Heart left ventricle (tissue), 16 donors: Measurements from ENCODE around the gene ROR1. TPM values are rescaled to one million over a fixed set of nuclear protein-coding genes. Genes with fewer than 3 reads are reported as not detected.

ENCODE experiments used
- ATAC-seq, 4 donors: fragments of 200-7000 bp; cut with Tn5 transposase; one replicate each; pipeline ENCODE4 v1.9.1; 2020 to 2022; ENCODE audit warnings: moderate library complexity in 4 of 4, mild to moderate bottlenecking in 3 of 4, moderate number of reproducible peaks in 1 of 4
- DNase-seq, 5 donors: peaks; one replicate each; pipeline ENCODE4 v3.0.0-alpha.2; 2020
- H3K27ac ChIP-seq, 12 donors: fragments of 200-600 bp; sonication (generic) in 4 of 12; one replicate each; pipeline versions ENCODE4 v1.5.0 to v1.8.0; 2016 to 2022; ENCODE audit warnings: mild to moderate bottlenecking in 2 of 12
- H3K27me3 ChIP-seq, 9 donors: fragments of 200-600 bp; sonication (generic) in 2 of 9; one replicate each; pipeline versions ENCODE4 v1.5.1 to v1.8.0; 2016 to 2022; ENCODE audit warnings: mild to moderate bottlenecking in 3 of 9
- H3K36me3 ChIP-seq, 9 donors: fragments of 200-600 bp; sonication (generic) in 2 of 9; one replicate each; pipeline versions ENCODE4 v1.5.0 to v1.8.0; 2018 to 2022; ENCODE audit warnings: mild to moderate bottlenecking in 2 of 9
- H3K4me1 ChIP-seq, 12 donors: fragments of 200-600 bp; sonication (generic) in 4 of 12; one replicate each; pipeline versions ENCODE4 v1.5.0 to v1.8.0; 2016 to 2022; ENCODE audit warnings: mild to moderate bottlenecking in 3 of 12
- H3K4me3 ChIP-seq, 12 donors: fragments of 200-600 bp; sonication (generic) in 4 of 12; one replicate each; pipeline versions ENCODE4 v1.5.0 to v1.8.0; 2017 to 2022; ENCODE audit warnings: mild to moderate bottlenecking in 9 of 12, moderate library complexity in 4 of 12
- H3K9me3 ChIP-seq, 12 donors: fragments of 200-600 bp; sonication (generic) in 4 of 12; one replicate each; pipeline versions ENCODE4 v1.5.0 to v1.8.0; 2016 to 2022; ENCODE audit warnings: mild to moderate bottlenecking in 1 of 12
- CTCF ChIP-seq, 12 donors: fragments of 200-600 bp; sonication (generic) in 4 of 12; IDR thresholded peaks; one replicate each; pipeline versions ENCODE4 v1.5.0 to v1.8.0; 2018 to 2022; ENCODE audit warnings: antibody characterized with exemption in 12 of 12, mild to moderate bottlenecking in 5 of 12
- POLR2A ChIP-seq, 2 donors: fragments of 450-650 bp; IDR thresholded peaks; one replicate each; pipeline ENCODE4 v1.6.1; 2017; ENCODE audit warnings: antibody characterized with exemption in 2 of 2, mild to moderate bottlenecking in 2 of 2, moderate library complexity in 2 of 2
- WGBS, 4 donors: extraction: QIAGEN DNeasy Blood & Tissue Kit in 2 of 4; methylation state at CpG; one replicate each; pipeline versions ENCODE4 v1.1.5 to v1.1.7; 2013 to 2018; 5-methylcytosine and 5-hydroxymethylcytosine counted together
- intact Hi-C, 10 donors: fragments of 100-400 bp; cut with DNase I; formaldehyde crosslinking; loops; one replicate each; pipeline versions ENCODE4 v1.11.1 to v1.14.2; 2022
- long read RNA-seq, 3 donors: library from polyadenylated mRNA; unstranded; transcript quantifications; one replicate each; pipeline ENCODE4 v2.0.0, GENCODE V29; 2020 to 2021
- polyA plus RNA-seq, 2 donors: library from polyadenylated mRNA; stranded (reverse); fragments of 200-250 nt; gene quantifications; one replicate each; pipeline ENCODE4 v1.2.3, GENCODE V29; 2013
- total RNA-seq, 9 donors: library from RNA; depleted of rRNA in 2 of 9; stranded (reverse); fragments of >200 nt in 2 of 9; fragmentation: NEBNext Ultra II Directional in 3 of 9; extraction: Animal tissue kit (Norgen Biotek cat#: 25700) in 3 of 9; gene quantifications; one replicate each; pipeline versions ENCODE4 v1.1.0 to v1.2.4, GENCODE V29; 2016 to 2023
- donor health status: ischemic (EF 13 %, LVEDD 7.1; RV severe dilation, severe dysfunction).
- donor health status: healthy with polysubstance abuse.
- donor health status: DM: no; HTN: yes; CAD: no.
- donor health status: DM: no; HTN: no; CAD: no.
- donor health status: ischemic (EF 25% LVEDD 6.9; RV normal size, moderate dysfunction).
- donor health status: ischemic (EF 25% LVEDD 5.7; RV mildly dilated, moderate dysfunction).
- donor health status: healthy.
- donor health status: DM: yes; HTN: yes; CAD: no.
- donor health status: ischemic (EF 35%, LVEDD 5.7; RV mildly dilated, moderate dysfunction).
- donor health status: nonischemic (EF 11% LVEDD 7.7; RV severe dilation, severe dysfunction).
- donor health status: DM: yes; HTN: yes; CAD: no.
- donor health status: PGD.
- donor health status: ischemic (EF 29% LVEDD 5.4; RV normal size, mild dysfunction).
- donor health status: nonischemic (EF 23%, LVEDD 6.1; RV moderate dilation, normal function).

ROR1 gene
- total RNA-seq (10 to 100 TPM; 13.4 to 35.3 (median 19.6) TPM), polyA plus RNA-seq (1 to 10 TPM; 4.1 to 9.6 TPM)
- long read RNA-seq, donor 1, full-length matches to known transcripts, result 1 of 6 reads
- long read RNA-seq, donor 1, partial matches to known transcripts, result 4 of 6 reads
- long read RNA-seq, donor 1, other reads (novel, unspliced or antisense), result 1 of 6 reads
- long read RNA-seq, donor 2, partial matches to known transcripts, result 22 of 34 reads
- long read RNA-seq, donor 2, other reads (novel, unspliced or antisense), result 12 of 34 reads
- long read RNA-seq, donor 3, full-length matches to known transcripts, result 2 of 8 reads
- long read RNA-seq, donor 3, partial matches to known transcripts, result 5 of 8 reads
- long read RNA-seq, donor 3, other reads (novel, unspliced or antisense), result 1 of 8 reads

GRCh38 chr1:63773815-63774616 lies at the start of gene ROR1:
Gene ROR1 (plus strand): TSS chr1:63774017.
- H3K4me3 ChIP-seq, result peak within 1 kb of the TSS; percentile 60 to 94 (median 73)
- peak; percentile 92 to 97 (median 96) for ATAC-seq
- DNase-seq, result peak; percentile 89 to 93 (median 91)
- no peaks in the 10 kb centered on the region for H3K9me3 ChIP-seq
- peak within 1 kb of the TSS; percentile 75 to 99 (median 94) for H3K27ac ChIP-seq
- intact Hi-C loops, result loop anchor here (2.0 to 10.0 kb wide), 18 partner anchors 69 to 471 kb away; no protein-coding TSS in a partner anchor
- TF ChIP-seq POLR2A (IDR thresholded peaks at IDR 0.05) (peak in 1 of 2 donors; percentile 75), CTCF (IDR thresholded peaks at IDR 0.05) (peak; percentile 29 to 80 (median 64))
- peaks cover 0 to 46% (median 0%) of the 10 kb centered on the region in 9 donors for H3K27me3 ChIP-seq
- WGBS, 4 donors, result 0 to 1% (median 0%) methylated on average over 17 to 99 of the region's 99 CpGs
- peaks cover 0 to 37% (median 11%) of the 10 kb centered on the region in 12 donors for H3K4me1 ChIP-seq
- H3K36me3 ChIP-seq, result no peaks in the 10 kb centered on the region

- 92 to 95% (median 95%) methylated on average over 3 of the region's 3 CpGs for WGBS, 4 donors
Measured at GRCh38 chr1:63724375-63724899, 49.4 kb upstream of the ROR1 start.

DNA sequence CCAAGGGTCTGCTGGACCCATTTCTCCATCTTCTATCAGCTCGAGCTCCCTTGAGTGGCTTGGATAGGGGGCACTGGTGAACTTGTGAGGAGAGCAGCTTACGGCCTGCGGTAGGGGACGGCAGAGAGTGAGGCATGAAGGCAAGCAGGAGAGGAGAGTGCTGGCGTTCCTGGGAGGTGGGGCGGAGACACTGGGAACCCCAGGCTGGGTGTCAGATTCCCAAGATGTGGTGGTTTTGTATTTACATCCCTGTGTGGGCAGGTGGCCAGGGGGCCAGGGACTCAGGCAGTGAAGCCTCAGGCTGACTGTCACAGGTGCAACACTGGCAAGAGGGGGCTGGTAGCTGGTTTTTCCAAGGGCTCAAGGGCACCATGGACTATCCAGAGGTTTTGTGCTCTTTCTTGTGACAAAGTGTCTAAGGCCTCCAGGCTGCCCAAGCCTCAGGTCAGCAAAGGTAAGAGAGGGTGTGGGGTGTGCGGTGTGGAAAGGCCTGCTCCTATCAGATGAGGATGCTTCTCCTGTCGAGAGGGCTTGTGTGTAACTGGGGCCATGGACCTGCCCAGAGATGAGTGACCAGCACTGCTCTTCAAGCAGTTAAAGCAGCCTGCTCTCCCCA lies 45.1 kb upstream of the ROR1 start:
- TF ChIP-seq CTCF (IDR thresholded peaks at IDR 0.05), result no peak
- no peak for TF ChIP-seq POLR2A (IDR thresholded peaks at IDR 0.05)
- Histone ChIP-seq H3K4me3 (no peak overlapping the region), H3K4me1 (peaks cover 0 to 9% (median 0%) of the 10 kb centered on the region in 12 donors), H3K27ac (no peak overlapping the region), H3K36me3 (no peaks in the 10 kb centered on the region), H3K27me3 (no peaks in the 10 kb centered on the region), H3K9me3 (no peaks in the 10 kb centered on the region)
- 87 to 96% (median 92%) methylated on average over 8 of the region's 8 CpGs for WGBS, 4 donors
- intact Hi-C loops, result no loop called here
- ATAC-seq (peak in 1 of 4 donors; percentile 42), DNase-seq (no peak)

More at GRCh38 chr1:63724375-63724899, 49.4 kb upstream of the ROR1 start:
- no peak overlapping the region for H3K27ac ChIP-seq
- ATAC-seq, result no peak
- no peak overlapping the region for H3K4me3 ChIP-seq
- no peaks in the 10 kb centered on the region for H3K27me3 ChIP-seq
- intact Hi-C loops, result no loop called here
- no peak for DNase-seq
- no peaks in the 10 kb centered on the region for H3K36me3 ChIP-seq
- TF ChIP-seq POLR2A (IDR thresholded peaks at IDR 0.05), result no peak
- no peak for TF ChIP-seq CTCF (IDR thresholded peaks at IDR 0.05)
- H3K4me1 ChIP-seq, result peaks cover 0 to 5% (median 0%) of the 10 kb centered on the region in 12 donors
- no peaks in the 10 kb centered on the region for H3K9me3 ChIP-seq
